ENCODE data around the gene ABTB2. TPM values are rescaled to one million over a fixed set of nuclear protein-coding genes. Genes with fewer than 3 reads are reported as not detected.

ABTB2 gene
- total RNA-seq, 1 donor from 2014 or later, result 3.2 TPM

- TF ChIP-seq CTCF (IDR thresholded peaks at IDR 0.05), result no peak
- intact Hi-C loops (cut with DNase I), result no loop called here
- H3K9me3 ChIP-seq, result no peaks in the 10 kb centered on the region
- H3K36me3 ChIP-seq, result no peaks in the 10 kb centered on the region
- no peaks in the 10 kb centered on the region for H3K4me1 ChIP-seq
- ATAC-seq (no peak), DNase-seq (no peak)
- H3K4me3 ChIP-seq, result no peak overlapping the region
- no peak overlapping the region for H3K27ac ChIP-seq
- H3K27me3 ChIP-seq, result no peaks in the 10 kb centered on the region
Measured at GRCh38 chr11:34162493-34162820, 195.4 kb downstream of the ABTB2 start.

GRCh38 chr11:34161812-34162492, 195.9 kb downstream of the ABTB2 start:
- H3K27me3 ChIP-seq, result no peaks in the 10 kb centered on the region
- intact Hi-C loops (cut with DNase I), result no loop called here
- peak; percentile 3 for ATAC-seq
- H3K36me3 ChIP-seq, result no peaks in the 10 kb centered on the region
- DNase-seq, result no peak
- no peak for TF ChIP-seq CTCF (IDR thresholded peaks at IDR 0.05)
- no peaks in the 10 kb centered on the region for H3K9me3 ChIP-seq
- H3K4me1 ChIP-seq, result no peaks in the 10 kb centered on the region
- no peak overlapping the region for H3K27ac ChIP-seq
- H3K4me3 ChIP-seq, result no peak overlapping the region

- ATAC-seq, result no peak
Measured at GRCh38 chr11:34161361-34161760, 196.4 kb downstream of the ABTB2 start.

GRCh38 chr11:34160791-34161190, 197.0 kb downstream of the ABTB2 start:
- no peak for TF ChIP-seq CTCF (IDR thresholded peaks at IDR 0.05)
- Histone ChIP-seq H3K4me3 (no peak overlapping the region), H3K9me3 (no peaks in the 10 kb centered on the region), H3K36me3 (no peaks in the 10 kb centered on the region), H3K27me3 (no peaks in the 10 kb centered on the region), H3K27ac (no peak overlapping the region), H3K4me1 (peaks cover 5% of the 10 kb centered on the region)
- no peak for DNase-seq
- intact Hi-C loops (cut with DNase I), result no loop called here
- no peak for ATAC-seq

More at GRCh38 chr11:34161361-34161760, 196.4 kb downstream of the ABTB2 start:
- intact Hi-C loops (cut with DNase I), result no loop called here
- Histone ChIP-seq H3K36me3 (no peaks in the 10 kb centered on the region), H3K27me3 (no peaks in the 10 kb centered on the region), H3K27ac (no peak overlapping the region), H3K4me1 (no peaks in the 10 kb centered on the region), H3K9me3 (no peaks in the 10 kb centered on the region), H3K4me3 (no peak overlapping the region)
- no peak for DNase-seq
- TF ChIP-seq CTCF (IDR thresholded peaks at IDR 0.05), result no peak

- DNase-seq (no peak), ATAC-seq (no peak)
- intact Hi-C loops (cut with DNase I), result no loop called here
Measured at GRCh38 chr11:34160049-34160721, 197.6 kb downstream of the ABTB2 start.

More at GRCh38 chr11:34160049-34160721, 197.6 kb downstream of the ABTB2 start:
- no peak for TF ChIP-seq CTCF (IDR thresholded peaks at IDR 0.05)
- H3K27ac ChIP-seq, result no peak overlapping the region
- H3K9me3 ChIP-seq, result no peaks in the 10 kb centered on the region
- no peak overlapping the region for H3K4me3 ChIP-seq
- no peaks in the 10 kb centered on the region for H3K27me3 ChIP-seq
- H3K36me3 ChIP-seq, result no peaks in the 10 kb centered on the region
- H3K4me1 ChIP-seq, result peaks cover 11% of the 10 kb centered on the region
